H9 (cell line): ENCODE data around the gene CFAP161. TPM values are rescaled to one million over a fixed set of nuclear protein-coding genes. Genes with fewer than 3 reads are reported as not detected.
A peak's percentile ranks its signal among the peaks of the same experiment; 100 is the strongest.

ENCODE experiments used
- DNase-seq: peaks from one replicate; pipeline ENCODE4 v3.0.0-alpha.2; 2017
- H2AFZ ChIP-seq: one replicate; pipeline ENCODE4 v1.6.1; 2013; ENCODE audit warnings: mild to moderate bottlenecking, low read length, control low read depth, moderate library complexity
- H2AK5ac ChIP-seq: 2 replicates; pipeline ENCODE4 v1.6.1; 2013; ENCODE audit warnings: low read length, control low read depth, mixed read lengths; ENCODE audit not compliant: insufficient read length
- H2BK120ac ChIP-seq: one replicate; pipeline ENCODE4 v1.6.1; 2013; ENCODE audit warnings: low read depth, mild to moderate bottlenecking, low read length, control low read depth, inconsistent platforms; ENCODE audit not compliant: poor library complexity, severe bottlenecking
- H2BK12ac ChIP-seq: 2 replicates; pipeline ENCODE4 v1.6.1; 2013; ENCODE audit warnings: low read length, control low read depth, mixed read lengths, low read depth; ENCODE audit not compliant: insufficient read length
- H2BK15ac ChIP-seq: 2 replicates; pipeline ENCODE4 v1.6.1; 2013; ENCODE audit warnings: low read depth, low read length, control low read depth
- H2BK20ac ChIP-seq: one replicate; pipeline ENCODE4 v1.6.1; 2013; ENCODE audit warnings: low read depth, mild to moderate bottlenecking, low read length, control low read depth, inconsistent platforms; ENCODE audit not compliant: poor library complexity, severe bottlenecking
- H2BK5ac ChIP-seq: 2 replicates; pipeline ENCODE4 v1.6.1; 2013; ENCODE audit warnings: low read length, control low read depth, mixed read lengths; ENCODE audit not compliant: insufficient read length
- H3K14ac ChIP-seq: 2 replicates; pipeline ENCODE4 v1.6.1; 2013; ENCODE audit warnings: low read length, control low read depth; ENCODE audit not compliant: insufficient read depth
- H3K18ac ChIP-seq: 2 replicates; pipeline ENCODE4 v1.6.1; 2013; ENCODE audit warnings: low read depth, mild to moderate bottlenecking, mixed read lengths, low read length, control low read depth; ENCODE audit not compliant: insufficient read length
- H3K23ac ChIP-seq: 2 replicates; pipeline ENCODE4 v1.6.1; 2013; ENCODE audit warnings: low read length, control low read depth, mixed read lengths, low read depth; ENCODE audit not compliant: insufficient read length
- H3K23me2 ChIP-seq: 2 replicates; pipeline ENCODE4 v1.6.1; 2013; ENCODE audit warnings: low read depth, mild to moderate bottlenecking, mixed read lengths, low read length, control low read depth; ENCODE audit not compliant: insufficient read length, poor library complexity, severe bottlenecking
- H3K27ac ChIP-seq: 2 replicates; pipeline ENCODE4 v1.5.1; 2013; ENCODE audit warnings: low read length, control low read depth, mixed read lengths, low read depth; ENCODE audit not compliant: insufficient read length
- H3K27me3 ChIP-seq: 2 replicates; pipeline ENCODE4 v1.6.1; 2013; ENCODE audit warnings: low read length, control low read depth, inconsistent platforms; ENCODE audit not compliant: insufficient read depth
- H3K4ac ChIP-seq: 2 replicates; pipeline ENCODE4 v1.6.1; 2013; ENCODE audit warnings: low read depth, mild to moderate bottlenecking, control low read depth, inconsistent platforms, low read length, moderate library complexity
- H3K4me1 ChIP-seq: 2 replicates; pipeline ENCODE4 v1.6.1; 2013; ENCODE audit warnings: low read length, control low read depth, inconsistent platforms; ENCODE audit not compliant: insufficient read depth
- H3K4me2 ChIP-seq: 2 replicates; pipeline ENCODE4 v1.6.1; 2013; ENCODE audit warnings: low read length, control low read depth, mixed read lengths; ENCODE audit not compliant: insufficient read length, insufficient read depth
- H3K56ac ChIP-seq: 2 replicates; pipeline ENCODE4 v1.6.1; 2013; ENCODE audit warnings: low read depth, mild to moderate bottlenecking, mixed read lengths, low read length, control low read depth; ENCODE audit not compliant: insufficient read length
- H3K79me1 ChIP-seq: 2 replicates; pipeline ENCODE4 v1.6.1; 2013; ENCODE audit warnings: low read depth, mild to moderate bottlenecking, moderate library complexity, low read length, control low read depth, inconsistent platforms; ENCODE audit not compliant: insufficient read depth, poor library complexity, severe bottlenecking
- H3K79me2 ChIP-seq: 2 replicates; pipeline ENCODE4 v1.6.1; 2013; ENCODE audit warnings: low read length, control low read depth, inconsistent platforms; ENCODE audit not compliant: insufficient read depth
- H3K9ac ChIP-seq: 2 replicates; pipeline ENCODE4 v1.6.1; 2013; ENCODE audit warnings: low read length, control low read depth, mixed read lengths; ENCODE audit not compliant: insufficient read length; ENCODE audit errors: extremely low read depth
- H3K9me3 ChIP-seq: one replicate; pipeline ENCODE4 v1.6.1; 2013; ENCODE audit warnings: low read depth, low read length, inconsistent platforms; ENCODE audit not compliant: control insufficient read depth
- H3T11ph ChIP-seq: one replicate; pipeline ENCODE4 v1.6.1; 2013; ENCODE audit warnings: mild to moderate bottlenecking, low read length, control low read depth, inconsistent platforms
- H4K20me1 ChIP-seq: one replicate; pipeline ENCODE4 v1.6.1; 2013; ENCODE audit not compliant: control insufficient read depth, insufficient read length, insufficient read depth
- H4K5ac ChIP-seq: 2 replicates; pipeline ENCODE4 v1.6.1; 2013; ENCODE audit warnings: low read depth, mild to moderate bottlenecking, mixed read lengths, low read length, control low read depth; ENCODE audit not compliant: insufficient read length
- H4K8ac ChIP-seq: replicated peaks from 2 replicates; pipeline ENCODE4 v1.6.1; 2013; ENCODE audit warnings: low read length, control low read depth, mixed read lengths, low read depth; ENCODE audit not compliant: insufficient read length
- H4K91ac ChIP-seq: 2 replicates; pipeline ENCODE4 v1.6.1; 2013; ENCODE audit warnings: low read depth, mild to moderate bottlenecking, moderate library complexity, mixed read lengths, low read length, control low read depth; ENCODE audit not compliant: insufficient read length
- H3K27ac Mint-ChIP-seq, 3 experiments: 2 replicates in 2 of 3; 3 replicates in 1 of 3; pipeline ENCODE4 v1.8.0; 2020 to 2021; ENCODE audit warnings: mixed read lengths in 3 of 3, mild to moderate bottlenecking in 1 of 3, moderate library complexity in 1 of 3
- H3K27me3 Mint-ChIP-seq: 2 replicates; pipeline ENCODE4 v1.8.0; 2021; ENCODE audit warnings: low read depth, mild to moderate bottlenecking, moderate library complexity, mixed read lengths
- H3K36me3 Mint-ChIP-seq, 3 experiments: 2 replicates in 2 of 3; 3 replicates in 1 of 3; pipeline ENCODE4 v1.8.0; 2020 to 2021; ENCODE audit warnings: low read depth in 3 of 3, mixed read lengths in 3 of 3; ENCODE audit not compliant: insufficient read depth in 1 of 3
- H3K4me1 Mint-ChIP-seq, 2 experiments: 2 replicates each; pipeline ENCODE4 v1.8.0; 2020; ENCODE audit warnings: mixed read lengths in 2 of 2
- H3K4me3 Mint-ChIP-seq, 2 experiments: 2 replicates in 1 of 2; 3 replicates in 1 of 2; pipeline ENCODE4 v1.8.0; 2020 to 2021; ENCODE audit warnings: mild to moderate bottlenecking in 2 of 2, mixed read lengths in 2 of 2, moderate library complexity in 1 of 2
- H3K9me3 Mint-ChIP-seq, 2 experiments: 2 replicates in 1 of 2; 3 replicates in 1 of 2; pipeline ENCODE4 v1.8.0; 2020; ENCODE audit warnings: mild to moderate bottlenecking in 2 of 2, mixed read lengths in 2 of 2, moderate library complexity in 1 of 2
- CTCF ChIP-seq: fragments of 200-600 bp; sonication (generic); conservative IDR thresholded peaks from 3 replicates; pipeline ENCODE4 v1.8.0; 2021; ENCODE audit warnings: antibody characterized with exemption, mild to moderate bottlenecking
- WGBS: extraction: QIAGEN DNeasy Blood & Tissue Kit; methylation state at CpG from one replicate; pipeline ENCODE4 v1.1.7; 2013; ENCODE audit warnings: missing lambda C conversion rate, low lambda C conversion rate, mixed read lengths; ENCODE audit not compliant: insufficient read length; ENCODE audit errors: extremely low coverage; 5-methylcytosine and 5-hydroxymethylcytosine counted together
- long read RNA-seq: library from polyadenylated mRNA; unstranded; transcript quantifications from one replicate; pipeline ENCODE4 v2.0.0, GENCODE V29; 2020
- total RNA-seq: library from RNA; stranded (reverse); gene quantifications from 2 replicates; pipeline ENCODE4 v1.2.1, GENCODE V29; 2021

CFAP161 gene
- total RNA-seq, result 0.24 TPM in 1 of 2 replicates, not detected in the other
- long read RNA-seq, result 0 reads

GRCh38 chr15:81133782-81134461 lies at the start of gene CFAP161:
TSS of gene CFAP161 (plus strand) at chr15:81134270. CDS start at chr15:81134330, 60 bp downstream.
- peaks cover 6% of the 10 kb centered on the region for H3K23me2 ChIP-seq
- no peak within 1 kb of the TSS for H2BK5ac ChIP-seq
- H3K23ac ChIP-seq, result no peak within 1 kb of the TSS
- H3K27me3 ChIP-seq, result no peaks in the 10 kb centered on the region; the same call in 1 of the 2 replicates
- no peak within 1 kb of the TSS for H2BK120ac ChIP-seq
- no peaks in the 10 kb centered on the region for H3K4me1 ChIP-seq
- no peak for TF ChIP-seq CTCF
- H4K5ac ChIP-seq, result no peak within 1 kb of the TSS
- peak; percentile 96 for DNase-seq
- H2BK20ac ChIP-seq, result no peak within 1 kb of the TSS
- H2BK15ac ChIP-seq, result no peak within 1 kb of the TSS
- no peak within 1 kb of the TSS for H3K27ac ChIP-seq
- no peak within 1 kb of the TSS for H4K91ac ChIP-seq
- no peak within 1 kb of the TSS for H3K4ac ChIP-seq
- Mint-ChIP-seq H3K27me3 (peaks cover 67% of the 10 kb centered on the region), H3K4me3 (peak within 1 kb of the TSS; percentile 68 to 81), H3K36me3 (no peaks in the 10 kb centered on the region), H3K9me3 (peaks cover 0 to 6% of the 10 kb centered on the region in 2 experiments; a peak in 1 of 5 replicates), H3K27ac (no peak within 1 kb of the TSS; a peak in 1 of 7 replicates), H3K4me1 (peaks cover 4 to 8% of the 10 kb centered on the region in 2 experiments; a peak in 3 of 4 replicates)
- no peak within 1 kb of the TSS for H3K18ac ChIP-seq
- no peak within 1 kb of the TSS for H3K14ac ChIP-seq
- H4K20me1 ChIP-seq, result no peaks in the 10 kb centered on the region
- H4K8ac ChIP-seq, result no peak within 1 kb of the TSS
- no peak within 1 kb of the TSS for H3T11ph ChIP-seq
- no peaks in the 10 kb centered on the region for H3K9me3 ChIP-seq
- H2BK12ac ChIP-seq, result no peak within 1 kb of the TSS
- peak within 1 kb of the TSS; percentile 18 for H3K9ac ChIP-seq
- H2AK5ac ChIP-seq, result no peak within 1 kb of the TSS
- no peak within 1 kb of the TSS for H3K56ac ChIP-seq
- H3K79me1 ChIP-seq, result no peaks in the 10 kb centered on the region
- peak within 1 kb of the TSS; percentile 93 for H2AFZ ChIP-seq
- H3K4me2 ChIP-seq, result peak within 1 kb of the TSS; percentile 51
- H3K79me2 ChIP-seq, result no peaks in the 10 kb centered on the region
- no CpG with 5 or more reads among the region's 33 CpGs for WGBS
